Aorta (tissue), 5 donors: Measurements from ENCODE around the gene PCGF2. TPM values are rescaled to one million over a fixed set of nuclear protein-coding genes. Genes with fewer than 3 reads are reported as not detected.

Source experiments
- ATAC-seq: fragments of 200-7000 bp; cut with Tn5 transposase; one replicate; pipeline ENCODE4 v1.9.1; 2022; ENCODE audit warnings: moderate library complexity; ENCODE audit not compliant: low FRiP score
- DNase-seq, 2 donors: peaks; one replicate each; pipeline ENCODE4 v3.0.0-alpha.2; 2020
- H3K27ac ChIP-seq, 2 donors: one replicate each; pipeline ENCODE4 v1.5.1; 2013; ENCODE audit warnings: low read length in 2 of 2, mild to moderate bottlenecking in 2 of 2, moderate library complexity in 2 of 2, control low read depth in 1 of 2, inconsistent platforms in 1 of 2, low read depth in 1 of 2
- H3K27me3 ChIP-seq, 2 donors: one replicate each; pipeline ENCODE4 v1.6.1; 2013; ENCODE audit warnings: control low read depth in 1 of 2, low read length in 1 of 2, mild to moderate bottlenecking in 1 of 2, moderate library complexity in 1 of 2; ENCODE audit not compliant: insufficient read depth in 2 of 2, control insufficient read depth in 1 of 2
- H3K36me3 ChIP-seq, 2 donors: one replicate each; pipeline ENCODE4 v1.6.1; 2013; ENCODE audit warnings: control low read depth in 1 of 2, low read length in 1 of 2, mild to moderate bottlenecking in 1 of 2; ENCODE audit not compliant: insufficient read depth in 2 of 2, control insufficient read depth in 1 of 2
- H3K4me1 ChIP-seq, 2 donors: one replicate each; pipeline ENCODE4 v1.6.1; 2013; ENCODE audit warnings: low read length in 2 of 2, control low read depth in 1 of 2, mild to moderate bottlenecking in 1 of 2, moderate library complexity in 1 of 2; ENCODE audit not compliant: insufficient read depth in 2 of 2, control insufficient read depth in 1 of 2
- H3K4me3 ChIP-seq, 2 donors: one replicate each; pipeline ENCODE4 v1.5.1; 2013; ENCODE audit warnings: low read length in 2 of 2, control low read depth in 1 of 2, mild to moderate bottlenecking in 1 of 2
- H3K9me3 ChIP-seq: one replicate; pipeline ENCODE4 v1.6.1; 2013; ENCODE audit warnings: mild to moderate bottlenecking, low read length; ENCODE audit not compliant: control insufficient read depth
- WGBS, 2 donors: extraction: QIAGEN DNeasy Blood & Tissue Kit; methylation state at CpG; one replicate each; pipeline ENCODE4 v1.1.7; 2013; 5-methylcytosine and 5-hydroxymethylcytosine counted together
- intact Hi-C, 2 donors: fragments of 100-400 bp; cut with DNase I; formaldehyde crosslinking; loops; one replicate each; pipeline versions ENCODE4 v1.14.2 to v1.15.0; 2022
- polyA plus RNA-seq, 2 donors: library from polyadenylated mRNA; stranded (reverse); fragments of 200-250 nt; gene quantifications; one replicate each; pipeline ENCODE4 v1.2.3, GENCODE V29; 2013
- total RNA-seq, 2 donors: library from RNA; stranded (reverse); fragmentation: NEBNext Ultra II Directional; extraction: Animal tissue kit (Norgen Biotek cat#: 25700); gene quantifications; one replicate each; pipeline ENCODE4 v1.2.1, GENCODE V29; 2021
- donor health status: healthy with polysubstance abuse.
- donor health status: Bipolar disorder and iron deficiency.
- donor health status: DM: no; HTN: no; CAD: no.
- donor health status: DM: no; HTN: no; CAD: no.
- donor health status: DM: yes; HTN: yes; CAD: no.

Gene PCGF2
- total and polyA plus RNA-seq, 4 donors: 32.8 to 75.5 (median 47.3) TPM

GRCh38 chr17:38761612-38762011 lies 13.5 kb upstream of the PCGF2 start:
- no peaks in the 10 kb centered on the region for H3K27me3 ChIP-seq
- H3K4me3 ChIP-seq: no peak overlapping the region
- DNase-seq (no peak), ATAC-seq (no peak)
- H3K36me3 ChIP-seq: peaks cover 6 to 8% of the 10 kb centered on the region in 2 donors
- H3K4me1 ChIP-seq: no peaks in the 10 kb centered on the region
- no peaks in the 10 kb centered on the region for H3K9me3 ChIP-seq
- no peak overlapping the region for H3K27ac ChIP-seq
- intact Hi-C loops: no loop called here
- WGBS, 2 donors: 66 to 69% methylated on average over 4 of the region's 4 CpGs

- peak in 1 of 2 donors; percentile 76 for DNase-seq
- Histone ChIP-seq H3K27me3 (no peaks in the 10 kb centered on the region), H3K27ac (peak overlapping the region in 1 of 2 donors; percentile 60), H3K4me1 (no peaks in the 10 kb centered on the region), H3K36me3 (peaks cover 0 to 3% of the 10 kb centered on the region in 2 donors), H3K4me3 (peak overlapping the region; percentile 23 to 81), H3K9me3 (no peaks in the 10 kb centered on the region)
- intact Hi-C loops: loop anchor here in 1 of 2 donors (5.0 kb wide), 1 partner anchor 44 kb away; the partner anchor contains the start of gene PIP4K2B
- no peak for ATAC-seq
- WGBS, 2 donors: 3 to 7% methylated on average over 22 of the region's 22 CpGs
These were observed 5.0 kb upstream of the PCGF2 start for GRCh38 chr17:38753071-38753506.

GRCh38 chr17:38752308-38753070 lies 4.4 kb upstream of the PCGF2 start, which contains the start of gene PSMB3:
PSMB3 (plus strand) TSS chr17:38752741; CDS start chr17:38752827, 86 bp downstream.
- WGBS, 2 donors: 0% methylated on average over 41 to 44 of the region's 44 CpGs
- Histone ChIP-seq H3K4me1 (no peaks in the 10 kb centered on the region), H3K36me3 (peaks cover 0 to 3% of the 10 kb centered on the region in 2 donors), H3K4me3 (peak within 1 kb of the TSS; percentile 63 to 81), H3K9me3 (no peaks in the 10 kb centered on the region), H3K27ac (peak within 1 kb of the TSS in 1 of 2 donors; percentile 84), H3K27me3 (no peaks in the 10 kb centered on the region)
- ATAC-seq (peak; percentile 92), DNase-seq (peak; percentile 98 to 99)
- intact Hi-C loops: loop anchor here in 1 of 2 donors (5.0 kb wide), 1 partner anchor 45 kb away; the partner anchor contains the start of gene PIP4K2B

- Histone ChIP-seq H3K27ac (peak overlapping the region in 1 of 2 donors; percentile 84), H3K27me3 (no peaks in the 10 kb centered on the region), H3K4me1 (no peaks in the 10 kb centered on the region), H3K4me3 (peak overlapping the region; percentile 30 to 63), H3K9me3 (no peaks in the 10 kb centered on the region), H3K36me3 (peaks cover 0 to 3% of the 10 kb centered on the region in 2 donors)
- peak; percentile 86 to 95 for DNase-seq
- intact Hi-C loops: loop anchor here in 1 of 2 donors (5.0 kb wide), 1 partner anchor 45 kb away; the partner anchor contains the start of gene PIP4K2B
- WGBS, 2 donors: 1% methylated on average over 44 of the region's 44 CpGs
- peak; percentile 75 for ATAC-seq
These were observed 3.7 kb upstream of the PCGF2 start for GRCh38 chr17:38751808-38752307.

- DNase-seq (no peak), ATAC-seq (no peak)
- Histone ChIP-seq H3K36me3 (peaks cover 0 to 3% of the 10 kb centered on the region in 2 donors), H3K27ac (no peak overlapping the region), H3K27me3 (no peaks in the 10 kb centered on the region), H3K9me3 (no peaks in the 10 kb centered on the region), H3K4me3 (no peak overlapping the region), H3K4me1 (no peaks in the 10 kb centered on the region)
- 6 to 8% methylated on average over 10 of the region's 10 CpGs for WGBS, 2 donors
- intact Hi-C loops: loop anchor here in 1 of 2 donors (5.0 kb wide), 1 partner anchor 46 kb away; the partner anchor contains the start of gene PIP4K2B
These were observed 3.1 kb upstream of the PCGF2 start for GRCh38 chr17:38751144-38751807.

- Histone ChIP-seq H3K36me3 (no peaks in the 10 kb centered on the region), H3K4me3 (no peak overlapping the region), H3K27ac (peak overlapping the region in 1 of 2 donors; percentile 47), H3K27me3 (no peaks in the 10 kb centered on the region), H3K9me3 (no peaks in the 10 kb centered on the region), H3K4me1 (no peaks in the 10 kb centered on the region)
- 37 to 40% methylated on average over 28 of the region's 28 CpGs for WGBS, 2 donors
- DNase-seq: no peak
- intact Hi-C loops: loop anchor here in 1 of 2 donors (5.0 kb wide), 1 partner anchor 47 kb away; the partner anchor contains the start of gene PIP4K2B
- no peak for ATAC-seq
These were observed 2.4 kb upstream of the PCGF2 start for GRCh38 chr17:38750312-38751121.

- H3K27ac ChIP-seq: peak overlapping the region in 1 of 2 donors; percentile 47
- H3K36me3 ChIP-seq: no peaks in the 10 kb centered on the region
- H3K9me3 ChIP-seq: no peaks in the 10 kb centered on the region
- ATAC-seq (no peak), DNase-seq (no peak)
- WGBS, 2 donors: 3 to 5% methylated on average over 12 of the region's 12 CpGs
- no peaks in the 10 kb centered on the region for H3K4me1 ChIP-seq
- H3K27me3 ChIP-seq: no peaks in the 10 kb centered on the region
- peak overlapping the region in 1 of 2 donors; percentile 73 for H3K4me3 ChIP-seq
- intact Hi-C loops: loop anchor here in 1 of 2 donors (5.0 kb wide), 1 partner anchor 47 kb away; the partner anchor contains the start of gene PIP4K2B
These were observed 1.8 kb upstream of the PCGF2 start for GRCh38 chr17:38750044-38750311.
